Measurements from ENCODE around the gene KCNA2.

Gene KCNA2

GRCh38 chr1:110643879-110644472 lies 37.8 kb upstream of the KCNA2 start:
- no peak for DNase-seq (ENCODE audit: low read depth)
- no peak overlapping the region for H3K4me3 ChIP-seq (ENCODE audit: low read depth, low read length)
- TF ChIP-seq CTCF (conservative IDR thresholded peaks at IDR 0.05; ENCODE audit: low read depth, low read length), result no peak

- TF ChIP-seq CTCF (conservative IDR thresholded peaks at IDR 0.05; ENCODE audit: low read depth, low read length), result no peak
- DNase-seq (ENCODE audit: low read depth), result no peak
- no peak overlapping the region for H3K4me3 ChIP-seq (ENCODE audit: low read depth, low read length)
Measured at GRCh38 chr1:110639724-110640386, 33.7 kb upstream of the KCNA2 start.

GRCh38 chr1:110638556-110638955 lies 32.4 kb upstream of the KCNA2 start:
- TF ChIP-seq CTCF (conservative IDR thresholded peaks at IDR 0.05; ENCODE audit: low read depth, low read length), result no peak
- no peak for DNase-seq (ENCODE audit: low read depth)
- no peak overlapping the region for H3K4me3 ChIP-seq (ENCODE audit: low read depth, low read length)

GRCh38 chr1:110638058-110638457 lies 31.9 kb upstream of the KCNA2 start:
- DNase-seq (ENCODE audit: low read depth), result no peak
- TF ChIP-seq CTCF (conservative IDR thresholded peaks at IDR 0.05; ENCODE audit: low read depth, low read length), result no peak
- H3K4me3 ChIP-seq (ENCODE audit: low read depth, low read length), result no peak overlapping the region

- no peak overlapping the region for H3K4me3 ChIP-seq (ENCODE audit: low read depth, low read length)
- DNase-seq (ENCODE audit: low read depth), result no peak
- no peak for TF ChIP-seq CTCF (conservative IDR thresholded peaks at IDR 0.05; ENCODE audit: low read depth, low read length)
Measured at GRCh38 chr1:110637475-110637874, 31.3 kb upstream of the KCNA2 start.

- TF ChIP-seq CTCF (conservative IDR thresholded peaks at IDR 0.05; ENCODE audit: low read depth, low read length), result no peak
- no peak overlapping the region for H3K4me3 ChIP-seq (ENCODE audit: low read depth, low read length)
- DNase-seq (ENCODE audit: low read depth), result no peak
Measured at GRCh38 chr1:110636149-110636935, 30.2 kb upstream of the KCNA2 start.

Data from choroid plexus epithelial cell (primary cell).